H4 (cell line): ENCODE data around the gene ARRB1. TPM values are rescaled to one million over a fixed set of nuclear protein-coding genes. Genes with fewer than 3 reads are reported as not detected.
A peak's percentile ranks its signal among the peaks of the same experiment; 100 is the strongest.
"Not testable (repeated sequence)": the region's sequence is repeated elsewhere in the genome, so short reads cannot be mapped to it uniquely, and the experiment has no call there.

Source experiments
- DNase-seq: peaks from one replicate; pipeline ENCODE4 v3.0.0-alpha.2; 2015; ENCODE audit warnings: low spot score
- total RNA-seq: library from RNA; depleted of rRNA; stranded (reverse); fragments of >200 nt; shearing (Covaris generic); gene quantifications from 2 replicates; pipeline ENCODE4 v1.2.3, GENCODE V29; 2014

The ARRB1 gene
- total RNA-seq, 1 experiment from 2014 or later, result 9.3 TPM

GRCh38 chr11:75324189-75324588 lies 27.3 kb downstream of the ARRB1 start:
- no peak for DNase-seq

GRCh38 chr11:75323609-75324008 lies 27.9 kb downstream of the ARRB1 start:
- DNase-seq, result no peak

GRCh38 chr11:75320643-75321042 lies 30.8 kb downstream of the ARRB1 start:
- no peak for DNase-seq

- DNase-seq, result no peak
These were observed 31.3 kb downstream of the ARRB1 start for GRCh38 chr11:75320046-75320618.

GRCh38 chr11:75319035-75319877 lies 32.2 kb downstream of the ARRB1 start:
- DNase-seq, result no peak

GRCh38 chr11:75317446-75318122 lies 33.9 kb downstream of the ARRB1 start:
- no peak for DNase-seq

- DNase-seq, result no peak
These were observed 36.0 kb downstream of the ARRB1 start for GRCh38 chr11:75315439-75315805.

GRCh38 chr11:75314771-75315438 lies 36.6 kb downstream of the ARRB1 start:
- no peak for DNase-seq

GRCh38 chr11:75313513-75314272 lies 37.8 kb downstream of the ARRB1 start:
- DNase-seq, result peak; percentile 43

- no peak for DNase-seq
These were observed 39.1 kb downstream of the ARRB1 start for GRCh38 chr11:75312346-75312745.

- no peak for DNase-seq
These were observed 39.6 kb downstream of the ARRB1 start for GRCh38 chr11:75311858-75312288.

GRCh38 chr11:75308986-75309385 lies 42.5 kb downstream of the ARRB1 start:
- DNase-seq, result no peak

GRCh38 chr11:75308116-75308515 lies 43.3 kb downstream of the ARRB1 start:
- no peak for DNase-seq

GRCh38 chr11:75307058-75307457 lies 44.4 kb downstream of the ARRB1 start:
- DNase-seq, result no peak

GRCh38 chr11:75306529-75306928 lies 44.9 kb downstream of the ARRB1 start:
- no peak for DNase-seq

GRCh38 chr11:75305993-75306392 lies 45.5 kb downstream of the ARRB1 start:
- DNase-seq, result no peak

GRCh38 chr11:75305452-75305851 lies 46.0 kb downstream of the ARRB1 start:
- no peak for DNase-seq

- not testable (repeated sequence) for DNase-seq
These were observed 46.5 kb downstream of the ARRB1 start for GRCh38 chr11:75304941-75305340.

GRCh38 chr11:75303544-75304224 lies 47.8 kb downstream of the ARRB1 start:
- no peak for DNase-seq

- DNase-seq, result no peak
These were observed 49.1 kb downstream of the ARRB1 start for GRCh38 chr11:75302371-75302770.
